DMS53 treated with DMSO at 0.1 percent for 48 hours (cell line): ENCODE measurements around the gene TEX13B.

Experiments used
- DNase-seq: peaks from one replicate; lab custom pipeline; 2025; ENCODE audit not compliant: unreplicated experiment; lab: John Stamatoyannopoulos, UW

The TEX13B gene

GRCh38 chrX:107940095-107940494 lies 42.1 kb downstream of the TEX13B start:
- DNase-seq, result no peak

GRCh38 chrX:107936434-107936730 lies 45.8 kb downstream of the TEX13B start:
- DNase-seq, result no peak

GRCh38 chrX:107935664-107936433 lies 46.3 kb downstream of the TEX13B start:
- peak; percentile 24 for DNase-seq

GRCh38 chrX:107935200-107935599 lies 47.0 kb downstream of the TEX13B start:
- no peak for DNase-seq

DNA sequence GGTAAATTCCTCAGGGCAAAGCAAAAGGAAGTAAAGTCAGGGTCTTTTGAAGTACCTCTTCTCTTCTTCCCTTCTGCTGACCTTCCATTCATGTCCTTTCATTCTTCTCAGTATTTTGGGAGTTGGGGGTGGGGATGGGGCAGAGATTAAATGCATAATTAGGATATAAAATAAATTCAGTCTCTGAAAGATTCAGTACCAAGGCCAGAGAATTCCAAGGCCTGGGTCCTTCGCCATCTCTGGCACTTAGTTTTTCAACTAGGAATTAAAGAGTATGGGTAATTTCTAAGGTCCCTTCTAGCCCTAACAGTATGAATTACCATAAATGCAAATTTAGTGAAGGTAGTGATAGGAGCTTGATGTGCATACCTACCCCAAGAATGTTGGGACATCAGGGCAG lies 47.9 kb downstream of the TEX13B start:
- no peak for DNase-seq
